HG02798 (cell line): Measurements from ENCODE around the gene EEFSEC.

Experiments
- ATAC-seq: cut with Tn5 transposase; IDR thresholded peaks from one replicate; pipeline ENCODE4 v1.9.1; 2021; ENCODE audit warnings: mild to moderate bottlenecking; ENCODE audit not compliant: unreplicated experiment, poor library complexity

The EEFSEC gene, protein sequence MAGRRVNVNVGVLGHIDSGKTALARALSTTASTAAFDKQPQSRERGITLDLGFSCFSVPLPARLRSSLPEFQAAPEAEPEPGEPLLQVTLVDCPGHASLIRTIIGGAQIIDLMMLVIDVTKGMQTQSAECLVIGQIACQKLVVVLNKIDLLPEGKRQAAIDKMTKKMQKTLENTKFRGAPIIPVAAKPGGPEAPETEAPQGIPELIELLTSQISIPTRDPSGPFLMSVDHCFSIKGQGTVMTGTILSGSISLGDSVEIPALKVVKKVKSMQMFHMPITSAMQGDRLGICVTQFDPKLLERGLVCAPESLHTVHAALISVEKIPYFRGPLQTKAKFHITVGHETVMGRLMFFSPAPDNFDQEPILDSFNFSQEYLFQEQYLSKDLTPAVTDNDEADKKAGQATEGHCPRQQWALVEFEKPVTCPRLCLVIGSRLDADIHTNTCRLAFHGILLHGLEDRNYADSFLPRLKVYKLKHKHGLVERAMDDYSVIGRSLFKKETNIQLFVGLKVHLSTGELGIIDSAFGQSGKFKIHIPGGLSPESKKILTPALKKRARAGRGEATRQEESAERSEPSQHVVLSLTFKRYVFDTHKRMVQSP

DNA sequence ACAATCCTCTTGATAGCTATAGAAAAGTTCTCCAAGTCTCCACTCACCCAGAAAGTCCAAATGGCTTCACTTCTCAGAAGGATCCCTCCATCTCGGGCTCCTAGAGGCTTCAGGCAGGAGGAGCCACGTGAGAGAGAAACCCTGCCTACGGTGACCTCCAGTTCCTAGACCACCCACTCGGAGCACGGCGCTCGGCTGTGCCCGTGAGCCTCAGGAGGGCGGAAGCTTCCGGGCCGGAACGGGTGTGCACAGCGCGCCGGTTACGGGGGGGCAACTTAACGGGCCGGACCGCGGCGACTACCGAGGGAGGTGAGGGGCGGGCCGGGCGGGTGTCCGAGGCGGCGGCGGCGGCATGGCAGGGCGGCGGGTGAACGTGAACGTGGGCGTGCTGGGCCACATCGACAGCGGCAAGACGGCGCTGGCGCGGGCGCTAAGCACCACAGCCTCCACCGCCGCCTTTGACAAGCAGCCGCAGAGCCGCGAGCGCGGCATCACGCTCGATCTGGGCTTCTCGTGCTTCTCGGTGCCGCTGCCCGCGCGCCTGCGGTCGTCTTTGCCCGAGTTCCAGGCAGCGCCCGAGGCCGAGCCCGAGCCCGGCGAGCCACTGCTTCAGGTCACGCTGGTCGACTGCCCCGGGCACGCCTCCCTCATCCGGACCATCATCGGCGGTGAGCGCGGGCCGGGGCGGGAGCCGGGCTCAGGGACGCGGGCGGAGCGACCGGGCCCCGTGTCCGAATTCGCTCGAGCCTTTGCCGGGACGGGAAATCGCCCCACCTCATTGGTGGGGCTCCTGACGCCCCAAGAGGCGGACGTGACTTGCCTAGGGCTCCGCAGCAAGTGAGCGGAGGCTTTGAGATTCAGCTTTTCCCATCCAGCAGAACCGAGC, at the start of gene EEFSEC:
EEFSEC (plus strand) TSS at position 326 of the 886 bp plus-strand sequence; CDS start at position 353, 27 bp downstream.
- peak; percentile 93 for ATAC-seq

DNA sequence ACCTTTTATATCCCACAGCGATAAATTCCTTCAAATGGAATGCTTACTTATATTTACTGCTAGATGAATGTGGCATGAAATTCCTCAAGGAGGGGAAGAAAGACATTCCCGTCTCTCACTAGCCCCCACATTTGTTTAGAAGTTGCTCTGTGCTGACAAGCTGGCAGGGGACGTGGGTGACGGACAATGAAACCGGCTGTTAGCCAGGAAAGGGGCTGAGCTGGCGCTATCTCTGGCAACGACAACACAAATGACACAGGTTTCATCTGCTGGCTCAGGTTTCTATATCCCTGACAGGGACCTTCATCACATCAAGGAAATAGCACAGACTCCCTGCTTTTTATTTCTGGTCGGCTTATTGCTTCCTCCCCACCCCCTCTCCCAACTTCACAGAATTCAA, 45.4 kb upstream of the EEFSEC start:
- no peak for ATAC-seq

GRCh38 chr3:128111147-128111546, 42.1 kb upstream of the EEFSEC start:
- no peak for ATAC-seq

GRCh38 chr3:128112357-128112968, 40.8 kb upstream of the EEFSEC start:
- peak; percentile 60 for ATAC-seq

DNA sequence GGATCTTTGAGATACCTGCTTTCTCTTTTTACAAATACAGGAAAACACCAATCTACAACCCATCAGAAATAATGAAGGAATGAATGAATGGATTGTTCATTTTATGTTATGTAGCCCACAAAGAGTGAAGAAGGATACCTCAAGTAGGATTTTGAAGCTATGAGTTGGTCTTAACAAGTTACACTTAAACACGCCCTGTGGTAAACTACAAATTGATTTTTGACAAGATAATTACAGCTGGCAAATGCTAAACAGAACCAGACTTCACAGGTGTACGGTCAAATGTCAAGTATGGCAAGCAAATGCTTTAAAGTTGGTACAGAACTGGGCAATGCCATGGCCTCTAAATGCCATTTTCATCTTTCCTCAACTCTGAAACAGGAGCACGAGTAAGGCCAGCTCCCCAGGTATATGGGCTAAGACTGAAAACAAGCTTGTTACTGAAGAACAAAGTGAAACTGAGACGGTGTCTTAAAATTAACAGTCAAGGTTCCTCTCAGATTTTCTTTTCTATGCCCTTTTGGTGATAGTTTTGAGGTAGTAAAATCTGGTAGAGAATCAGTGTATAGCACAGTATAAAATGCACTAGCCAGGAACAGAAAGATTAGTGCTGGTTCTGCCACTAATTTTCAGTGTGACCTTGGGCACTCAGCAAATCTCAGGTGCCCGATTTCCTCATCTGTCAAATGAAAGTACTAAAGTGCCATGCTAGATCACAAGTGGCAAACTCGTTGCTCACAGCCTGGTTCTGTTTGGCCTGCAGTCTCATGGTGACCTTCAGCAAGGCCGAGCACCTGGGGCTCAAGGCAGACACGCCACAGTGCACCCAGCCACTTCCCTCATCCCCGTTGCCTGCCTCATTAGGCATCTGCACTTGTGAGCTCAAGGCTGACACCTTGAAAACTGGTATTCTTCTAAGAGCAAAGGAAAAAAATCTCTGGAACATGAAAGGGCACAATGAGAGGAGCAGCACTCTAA, 39.2 kb upstream of the EEFSEC start:
- peak; percentile 70 for ATAC-seq

DNA sequence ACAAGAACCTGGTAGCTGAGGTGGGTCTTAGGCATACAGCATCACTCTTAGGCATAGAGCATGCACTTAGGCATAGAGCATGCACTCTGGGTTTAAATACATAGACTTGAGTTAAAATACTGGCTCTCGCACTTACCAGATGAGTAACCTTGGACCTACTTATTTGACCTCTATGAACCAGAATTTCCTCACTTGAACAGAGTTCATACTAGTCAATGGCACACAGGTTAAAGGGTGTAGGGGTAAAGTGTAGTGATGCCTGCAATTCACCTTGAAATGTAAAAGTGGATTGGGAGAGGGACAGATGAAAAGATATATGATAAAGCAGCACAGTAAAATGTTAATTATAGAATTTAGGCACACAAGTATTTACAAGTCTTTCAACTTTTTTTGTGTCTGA, 31.3 kb upstream of the EEFSEC start:
- ATAC-seq: no peak

DNA sequence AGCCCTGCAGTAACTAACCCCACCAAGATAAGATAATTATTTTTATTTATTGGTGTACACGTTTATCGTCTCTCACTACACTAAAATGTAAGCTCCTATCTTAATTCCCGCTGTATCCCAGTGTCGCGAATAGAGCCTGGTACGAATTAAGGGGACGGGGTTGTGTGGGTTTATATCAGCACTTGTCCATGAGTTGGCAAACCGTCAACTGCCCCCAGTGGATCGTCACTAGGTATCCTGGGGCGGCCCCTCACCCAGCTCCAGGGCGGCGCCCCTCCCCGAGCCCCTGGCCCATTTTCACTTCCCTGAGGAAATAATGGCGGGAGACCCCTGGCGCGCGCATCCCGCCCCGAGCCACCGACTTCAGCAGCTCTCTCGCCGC, 30.1 kb upstream of the EEFSEC start:
- no peak for ATAC-seq

DNA sequence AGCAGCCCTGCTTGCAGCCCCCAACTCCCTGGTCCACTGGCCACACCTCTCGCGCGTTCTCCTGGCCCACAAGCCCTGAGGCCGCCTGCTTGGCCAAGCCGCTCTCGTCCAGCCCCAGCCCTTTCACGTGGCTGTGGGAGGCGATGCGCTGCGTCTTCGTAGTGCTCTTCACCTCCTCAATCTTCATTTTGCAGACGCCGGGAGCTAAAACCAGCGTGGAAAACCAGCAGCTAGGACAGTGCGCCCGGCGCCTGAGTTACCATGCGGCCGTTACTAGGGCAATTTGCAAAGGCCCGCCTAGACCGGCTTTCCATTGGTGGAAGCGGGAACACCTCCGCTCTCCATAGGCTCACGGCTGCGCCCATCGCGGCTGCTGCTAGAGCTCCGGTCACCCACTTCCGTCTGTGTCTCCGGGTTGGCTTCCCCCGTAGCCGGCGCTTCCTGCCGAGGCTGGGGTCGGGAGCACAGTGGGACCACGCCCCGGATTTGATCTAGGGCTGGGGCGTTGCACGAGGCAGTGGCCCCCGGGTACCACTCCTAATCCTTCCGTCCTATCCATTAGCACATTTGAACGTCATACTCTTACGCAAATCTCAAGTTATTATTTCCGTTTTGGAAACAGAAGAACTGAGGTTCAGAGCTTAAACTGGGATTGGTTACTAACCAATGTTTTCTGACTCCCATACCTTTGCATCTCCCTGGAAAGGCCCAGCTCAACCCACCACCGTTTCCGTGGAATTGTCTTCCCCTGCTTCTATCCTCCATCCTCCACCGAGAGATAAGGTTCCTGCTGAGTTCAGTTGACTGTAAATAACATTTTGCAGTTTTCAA, 29.5 kb upstream of the EEFSEC start, which contains the start of gene RUVBL1:
RUVBL1 (minus strand) TSS at position 275 of the 831 bp plus-strand sequence; CDS start at position 187, 88 bp downstream.
- ATAC-seq: peak; percentile 99

DNA sequence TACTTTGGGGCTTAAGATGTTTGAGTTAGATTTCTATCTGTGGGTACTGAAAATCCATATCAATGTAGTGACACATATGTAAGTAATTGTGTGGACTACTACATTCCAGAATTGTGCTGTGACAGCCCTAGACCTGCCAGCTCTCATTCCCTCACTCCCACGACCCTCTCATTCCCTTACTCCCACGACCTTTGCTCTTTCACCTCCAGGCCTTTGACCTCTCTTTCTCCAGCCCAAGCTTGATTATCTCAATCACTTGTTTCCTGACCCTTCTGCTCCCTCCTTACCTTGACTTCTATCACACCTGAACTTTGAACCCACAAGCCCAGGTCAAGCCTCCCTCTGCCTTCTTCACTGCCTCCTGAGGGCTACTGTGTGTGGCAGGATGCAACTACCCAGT, 26.0 kb upstream of the EEFSEC start:
- no peak for ATAC-seq

DNA sequence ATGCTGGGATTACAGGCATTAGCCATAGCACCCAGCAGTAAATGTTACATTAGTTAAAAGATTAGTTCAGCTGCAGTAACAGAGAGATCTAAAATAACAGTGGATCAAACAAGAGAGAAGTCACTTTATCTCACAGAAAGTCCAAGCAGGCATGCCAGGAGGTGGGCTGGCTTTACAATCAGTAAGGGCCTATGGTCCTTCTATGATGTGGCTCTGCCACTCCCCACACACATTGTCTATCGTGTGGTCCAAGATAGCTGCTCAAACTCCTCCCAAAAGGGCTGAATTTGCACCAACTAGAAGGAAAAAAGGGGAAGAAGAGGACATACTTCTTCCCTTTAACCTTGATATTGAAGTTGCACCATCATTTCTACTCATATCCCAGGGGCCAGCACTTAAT, 25.0 kb upstream of the EEFSEC start:
- no peak for ATAC-seq

DNA sequence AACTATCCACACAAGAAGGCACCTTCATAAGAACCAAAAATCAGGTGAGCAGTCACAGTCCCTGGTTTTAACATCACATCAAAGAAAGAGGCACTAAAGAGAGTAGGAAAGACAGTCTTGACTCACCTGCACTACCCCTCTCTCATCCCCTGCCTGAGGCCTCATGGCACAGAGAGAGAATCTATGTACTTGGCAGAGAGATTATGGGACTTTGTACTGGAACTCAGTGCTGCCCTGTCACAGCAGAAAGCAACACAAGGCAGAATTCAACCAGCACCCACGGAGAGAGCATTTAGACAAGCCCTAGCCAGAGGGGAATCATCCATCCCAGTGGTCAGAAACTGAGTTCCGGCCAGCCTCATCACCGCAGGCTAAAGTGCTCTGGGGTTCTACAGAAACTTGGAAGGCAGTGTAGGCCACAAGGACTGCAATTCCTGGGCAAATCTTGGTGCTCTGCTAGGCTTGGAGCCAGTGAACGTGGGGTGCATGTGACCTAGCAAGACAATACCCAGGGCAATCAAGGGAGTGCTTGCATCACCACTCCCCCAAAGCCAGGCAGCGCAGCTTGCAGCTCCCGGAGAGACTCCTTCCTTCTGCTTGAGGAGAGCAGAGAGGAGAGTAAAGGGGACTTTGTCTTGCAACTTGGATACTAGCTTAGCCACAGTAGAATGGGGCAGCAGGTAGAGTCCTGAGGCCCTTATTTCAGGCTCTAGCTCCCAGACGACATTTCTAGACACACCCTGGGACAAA, 21.2 kb upstream of the EEFSEC start:
- ATAC-seq: no peak

- no peak for ATAC-seq
Observed at GRCh38 chr3:128133273-128133883, 19.9 kb upstream of the EEFSEC start.

DNA sequence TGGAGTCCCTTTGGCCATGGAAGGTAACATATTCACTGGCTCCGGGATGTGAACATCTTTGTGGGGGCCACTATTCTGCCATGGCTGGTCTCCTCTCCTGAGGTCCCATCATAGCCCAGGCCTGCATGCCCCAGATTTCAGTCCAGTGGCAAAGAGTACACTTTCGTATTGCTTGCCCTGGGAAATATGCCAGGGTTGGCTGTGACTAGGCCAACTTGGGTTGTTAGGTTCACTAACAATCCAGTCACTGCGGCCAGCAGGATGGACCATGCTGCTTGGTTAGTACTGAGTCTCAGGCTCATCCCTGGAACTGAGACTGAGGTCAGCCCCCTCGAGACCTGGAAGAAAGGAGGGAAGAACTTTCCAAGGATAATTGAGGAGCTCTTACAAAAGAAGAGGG, 9.8 kb upstream of the EEFSEC start:
- no peak for ATAC-seq

DNA sequence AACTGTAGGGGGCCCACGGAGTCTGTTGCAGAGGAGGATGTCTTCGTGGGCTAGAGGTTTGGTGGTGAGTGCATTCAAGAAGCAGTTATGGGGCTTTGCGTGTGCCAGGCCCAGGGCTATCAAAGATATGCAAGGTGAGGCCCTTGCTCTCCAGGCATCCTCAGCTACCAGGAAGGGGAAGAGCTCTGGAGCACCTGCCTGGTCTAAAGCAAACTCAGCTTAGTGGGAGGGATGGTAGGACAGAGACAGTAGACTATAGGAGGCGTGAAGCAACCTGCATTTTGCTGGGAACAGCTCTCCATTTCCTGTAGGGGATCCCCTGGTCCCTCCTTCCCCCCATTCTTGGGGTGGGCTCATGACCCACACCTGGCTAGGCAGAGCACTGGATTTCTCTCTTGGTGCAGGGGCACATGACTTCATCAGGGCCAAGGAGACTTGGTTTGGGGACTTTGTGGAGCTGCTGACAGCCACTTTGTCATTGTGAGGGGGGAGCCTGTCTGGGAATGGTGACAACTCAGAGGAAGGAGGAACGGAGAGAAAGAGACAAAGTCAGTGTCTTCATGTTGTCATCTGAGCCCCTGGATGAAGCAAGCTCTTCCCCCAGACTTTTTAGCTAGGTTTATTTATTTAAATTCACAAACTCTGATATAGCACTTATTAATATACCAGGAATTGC, 8.6 kb upstream of the EEFSEC start:
- no peak for ATAC-seq

GRCh38 chr3:128145279-128145678, 8.0 kb upstream of the EEFSEC start:
- no peak for ATAC-seq

GRCh38 chr3:128146201-128146600, 7.1 kb upstream of the EEFSEC start:
- no peak for ATAC-seq

DNA sequence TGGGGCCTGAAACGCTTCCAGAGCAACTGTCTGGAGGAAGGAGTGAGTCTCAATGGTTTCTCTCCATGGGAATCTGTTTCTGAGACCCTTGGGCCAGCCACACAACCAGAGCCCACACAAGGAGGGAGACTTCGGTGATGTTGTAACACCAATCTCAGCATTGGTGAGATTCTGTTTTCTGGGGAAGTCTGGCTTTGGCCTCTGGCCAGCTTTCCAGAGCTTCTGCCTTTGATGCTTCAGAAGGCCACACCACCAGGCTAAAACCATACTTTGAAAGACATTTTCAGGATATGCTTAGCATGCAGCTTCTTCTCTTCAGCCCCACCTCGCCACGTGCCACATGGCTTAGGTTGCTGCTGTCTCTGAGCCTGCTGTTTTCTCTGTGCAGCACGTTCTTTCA, 3.6 kb upstream of the EEFSEC start:
- no peak for ATAC-seq
